Tibial artery (tissue), 4 donors: ENCODE data around the gene IL1F10.

Experiments
- DNase-seq, 2 donors: peaks; one replicate each; pipeline ENCODE4 v3.0.0-alpha.2; 2019
- H3K27ac ChIP-seq, 2 donors: fragments of 200-600 bp; sonication (generic) in 1 of 2; 1 replicate in 1 of 2; 2 replicates in 1 of 2; pipeline ENCODE4 v1.5.1; 2018 to 2019; ENCODE audit warnings: mild to moderate bottlenecking in 1 of 2
- H3K27me3 ChIP-seq, 2 donors: fragments of 200-600 bp; sonication (generic) in 1 of 2; one replicate each; pipeline versions ENCODE4 v1.5.1 to v1.6.0; 2016 to 2019
- H3K36me3 ChIP-seq, 3 donors: fragments of 200-600 bp; sonication (generic) in 2 of 3; one replicate each; pipeline ENCODE4 v1.5.1; 2016 to 2019; ENCODE audit warnings: mild to moderate bottlenecking in 2 of 3
- H3K4me1 ChIP-seq, 4 donors: fragments of 200-600 bp; sonication (generic) in 2 of 4; 1 replicate in 3 of 4; 2 replicates in 1 of 4; pipeline ENCODE4 v1.5.1; 2016 to 2019
- H3K4me3 ChIP-seq, 2 donors: fragments of 200-600 bp; sonication (generic) in 1 of 2; 1 replicate in 1 of 2; 2 replicates in 1 of 2; pipeline ENCODE4 v1.5.1; 2018 to 2019; ENCODE audit warnings: mild to moderate bottlenecking in 2 of 2
- H3K9me3 ChIP-seq, 3 donors: fragments of 200-600 bp; sonication (generic) in 1 of 3; one replicate each; pipeline ENCODE4 v1.5.1; 2016 to 2019
- intact Hi-C: fragments of 100-400 bp; cut with DNase I; formaldehyde crosslinking; loops from one replicate; pipeline ENCODE4 v1.15.0; 2023; ENCODE audit warnings: low total_unique reads
- TF ChIP-seq, protein P1 (sequence below), 2 experiments: fragments of 200-600 bp in 1 of 2; fragments of 450-650 bp in 1 of 2; IDR thresholded peaks; one replicate each; pipeline ENCODE4 v1.5.1; 2017 to 2019; ENCODE audit warnings: antibody characterized with exemption in 2 of 2, mild to moderate bottlenecking in 1 of 2, moderate library complexity in 1 of 2

Gene IL1F10

GRCh38 chr2:113039719-113040118 is 28.1 kb upstream of the IL1F10 start:
- no peak for DNase-seq
- Histone ChIP-seq H3K9me3 (no peaks in the 10 kb centered on the region), H3K27me3 (no peaks in the 10 kb centered on the region), H3K27ac (no peak overlapping the region), H3K36me3 (no peaks in the 10 kb centered on the region), H3K4me1 (no peaks in the 10 kb centered on the region), H3K4me3 (no peak overlapping the region)
- intact Hi-C loops = no loop called here
- TF ChIP-seq, protein P1, sequence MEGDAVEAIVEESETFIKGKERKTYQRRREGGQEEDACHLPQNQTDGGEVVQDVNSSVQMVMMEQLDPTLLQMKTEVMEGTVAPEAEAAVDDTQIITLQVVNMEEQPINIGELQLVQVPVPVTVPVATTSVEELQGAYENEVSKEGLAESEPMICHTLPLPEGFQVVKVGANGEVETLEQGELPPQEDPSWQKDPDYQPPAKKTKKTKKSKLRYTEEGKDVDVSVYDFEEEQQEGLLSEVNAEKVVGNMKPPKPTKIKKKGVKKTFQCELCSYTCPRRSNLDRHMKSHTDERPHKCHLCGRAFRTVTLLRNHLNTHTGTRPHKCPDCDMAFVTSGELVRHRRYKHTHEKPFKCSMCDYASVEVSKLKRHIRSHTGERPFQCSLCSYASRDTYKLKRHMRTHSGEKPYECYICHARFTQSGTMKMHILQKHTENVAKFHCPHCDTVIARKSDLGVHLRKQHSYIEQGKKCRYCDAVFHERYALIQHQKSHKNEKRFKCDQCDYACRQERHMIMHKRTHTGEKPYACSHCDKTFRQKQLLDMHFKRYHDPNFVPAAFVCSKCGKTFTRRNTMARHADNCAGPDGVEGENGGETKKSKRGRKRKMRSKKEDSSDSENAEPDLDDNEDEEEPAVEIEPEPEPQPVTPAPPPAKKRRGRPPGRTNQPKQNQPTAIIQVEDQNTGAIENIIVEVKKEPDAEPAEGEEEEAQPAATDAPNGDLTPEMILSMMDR (IDR thresholded peaks at IDR 0.05) = no peak

- H3K27ac ChIP-seq = no peak overlapping the region
- no peaks in the 10 kb centered on the region for H3K27me3 ChIP-seq
- H3K4me3 ChIP-seq = no peak overlapping the region
- H3K9me3 ChIP-seq = no peaks in the 10 kb centered on the region
- DNase-seq = no peak
- intact Hi-C loops = no loop called here
- TF ChIP-seq, protein P1 (IDR thresholded peaks at IDR 0.05) = no peak
- no peaks in the 10 kb centered on the region for H3K36me3 ChIP-seq
- H3K4me1 ChIP-seq = no peaks in the 10 kb centered on the region
Observed at GRCh38 chr2:113041871-113042270, 25.9 kb upstream of the IL1F10 start.

- intact Hi-C loops = no loop called here
- TF ChIP-seq, protein P1 (IDR thresholded peaks at IDR 0.05) = no peak
- DNase-seq = no peak
Observed at GRCh38 chr2:113046465-113046864, 21.3 kb upstream of the IL1F10 start.

DNA sequence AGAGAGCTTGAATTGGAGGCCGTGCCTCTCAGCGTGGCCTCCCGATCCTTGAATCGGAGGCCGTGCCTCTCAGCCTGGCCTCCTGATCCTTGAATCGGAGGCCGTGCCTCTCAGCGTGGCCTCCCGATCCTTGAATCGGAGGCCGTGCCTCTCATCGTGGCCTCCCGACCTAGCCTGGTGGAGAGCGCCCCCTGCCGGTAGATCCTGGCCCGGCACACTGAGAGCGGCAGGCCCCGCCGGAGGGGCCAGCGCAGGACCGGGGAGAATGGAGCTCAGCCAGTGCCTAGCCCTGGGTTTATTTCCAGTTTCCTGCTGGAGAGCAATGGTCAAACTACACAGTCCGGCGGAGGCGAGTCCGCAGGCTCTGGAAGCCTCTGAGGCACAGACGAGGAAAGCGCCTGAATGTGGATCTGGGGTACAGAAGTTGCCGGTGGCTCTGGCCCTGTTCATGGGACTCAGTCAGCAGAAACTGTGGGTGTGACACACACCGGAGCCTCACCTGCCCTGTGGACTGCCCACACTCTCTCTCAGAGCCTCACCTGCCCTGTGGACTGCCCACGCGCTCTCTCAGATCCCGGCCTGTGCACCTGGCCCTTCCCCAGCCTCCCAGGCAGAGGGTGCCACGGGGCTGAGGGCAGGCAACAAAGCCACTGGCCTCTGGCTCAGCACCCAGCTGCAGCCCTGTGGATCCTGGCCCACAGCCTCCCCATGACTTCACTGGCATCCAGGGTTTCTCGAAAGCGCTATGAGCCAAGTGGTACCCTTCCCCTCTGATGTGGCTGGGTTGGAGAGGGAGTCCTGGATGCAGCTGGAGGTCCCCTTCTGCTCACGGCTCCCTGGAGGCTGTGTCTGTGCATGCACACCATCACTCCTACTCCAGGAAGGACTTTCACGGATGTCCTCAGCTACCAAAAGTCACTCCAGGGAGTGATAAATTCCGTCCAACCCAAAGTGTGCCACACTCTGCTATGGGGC is 16.6 kb upstream of the IL1F10 start:
- Histone ChIP-seq H3K27ac (no peak overlapping the region), H3K27me3 (no peaks in the 10 kb centered on the region), H3K4me3 (no peak overlapping the region), H3K36me3 (no peaks in the 10 kb centered on the region), H3K4me1 (no peaks in the 10 kb centered on the region), H3K9me3 (peaks cover 0 to 15% (median 0%) of the 10 kb centered on the region in 3 donors)
- DNase-seq = no peak
- intact Hi-C loops = no loop called here
- TF ChIP-seq, protein P1 (IDR thresholded peaks at IDR 0.05) = no peak

More at GRCh38 chr2:113046465-113046864, 21.3 kb upstream of the IL1F10 start:
- Histone ChIP-seq H3K4me3 (no peak overlapping the region), H3K27me3 (no peaks in the 10 kb centered on the region), H3K27ac (no peak overlapping the region), H3K36me3 (no peaks in the 10 kb centered on the region), H3K4me1 (no peaks in the 10 kb centered on the region), H3K9me3 (peaks cover 0 to 3% (median 0%) of the 10 kb centered on the region in 3 donors)

DNA sequence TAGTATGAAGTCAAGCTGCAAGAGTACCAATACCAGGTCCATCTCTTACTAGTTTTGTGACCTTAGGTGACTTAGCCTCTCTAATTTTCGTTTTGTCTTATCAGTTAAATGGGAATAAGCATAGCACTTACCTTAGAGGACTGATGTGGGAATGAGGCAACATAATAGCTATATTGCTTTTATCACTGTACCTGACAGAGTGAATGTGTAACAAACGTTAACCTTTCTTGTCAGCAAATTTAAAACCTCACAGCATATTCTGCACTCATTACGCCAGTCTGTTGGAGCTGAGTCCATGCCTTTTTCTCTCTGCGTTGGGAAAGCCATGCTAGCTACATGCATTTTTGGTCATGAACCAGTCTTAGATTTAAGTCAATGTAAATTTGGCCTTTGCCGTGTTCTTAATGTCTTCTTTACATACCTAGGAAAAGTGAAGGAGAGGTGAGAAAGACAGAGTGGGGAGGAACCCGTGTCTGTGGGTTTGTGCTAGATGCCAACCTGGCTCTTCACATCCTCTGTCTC is 15.3 kb upstream of the IL1F10 start, which contains the start of gene IL36B:
Gene IL36B, minus strand, starts transcription at position 472 of the 522 bp plus-strand sequence.
- intact Hi-C loops = no loop called here
- TF ChIP-seq, protein P1 (IDR thresholded peaks at IDR 0.05) = no peak
- no peaks in the 10 kb centered on the region for H3K4me1 ChIP-seq
- no peak within 1 kb of the TSS for H3K4me3 ChIP-seq
- peaks cover 0 to 17% (median 0%) of the 10 kb centered on the region in 3 donors for H3K9me3 ChIP-seq
- DNase-seq = no peak
- no peaks in the 10 kb centered on the region for H3K36me3 ChIP-seq
- H3K27ac ChIP-seq = no peak within 1 kb of the TSS
- no peaks in the 10 kb centered on the region for H3K27me3 ChIP-seq
